ENCODE measurements around the gene ST3GAL4. TPM values are rescaled to one million over a fixed set of nuclear protein-coding genes. Genes with fewer than 3 reads are reported as not detected.
A peak's percentile ranks its signal among the peaks of the same experiment; 100 is the strongest.

Gene ST3GAL4
- total and polyA plus RNA-seq, 7 donors, result 43.1 to 336 (median 69.2) TPM

DNA sequence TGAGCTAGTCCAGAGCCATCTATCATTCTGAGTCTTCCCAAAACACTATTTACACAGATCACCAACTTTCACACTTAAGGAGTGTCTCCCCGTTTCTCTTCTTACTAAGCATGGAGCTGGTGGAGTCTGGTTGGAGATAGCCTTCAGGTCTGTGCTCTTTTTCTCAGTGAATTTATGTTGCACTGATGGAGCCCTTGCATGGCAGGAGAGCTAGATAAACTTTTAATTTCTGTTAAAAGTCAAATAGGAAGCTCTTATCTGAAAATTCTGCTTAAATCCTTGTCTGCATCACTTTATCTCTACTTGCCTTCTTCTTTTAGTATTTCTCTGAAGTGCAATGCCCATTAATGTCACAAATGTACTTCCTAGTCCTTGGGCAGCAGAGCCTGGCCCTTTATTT is 63.4 kb downstream of the ST3GAL4 start:
- Histone ChIP-seq H3K4me1 (peaks cover 0 to 36% (median 35%) of the 10 kb centered on the region in 4 donors), H3K27ac (peak overlapping the region; percentile 1 to 41 (median 22)), H3K27me3 (no peaks in the 10 kb centered on the region), H3K9me3 (no peaks in the 10 kb centered on the region), H3K4me3 (no peak overlapping the region), H3K36me3 (peaks cover 0 to 1% (median 0%) of the 10 kb centered on the region in 4 donors)
- 0 to 42% methylated on average over 1 of the region's 1 CpG for WGBS, 2 donors
- intact Hi-C loops (cut with DNase I), result loop anchor here (5.0 to 10.0 kb wide), 3 partner anchors 107 to 524 kb away; no protein-coding TSS in a partner anchor
- no peak for DNase-seq
- no peak for TF ChIP-seq POLR2A (IDR thresholded peaks at IDR 0.05)
- peak in 2 of 4 donors; percentile 18 to 21 for TF ChIP-seq POLR2AphosphoS5 (IDR thresholded peaks at IDR 0.05)

GRCh38 chr11:126419801-126420697 is 64.6 kb downstream of the ST3GAL4 start:
- Histone ChIP-seq H3K9me3 (no peaks in the 10 kb centered on the region), H3K4me3 (no peak overlapping the region), H3K36me3 (no peaks in the 10 kb centered on the region), H3K4me1 (peaks cover 0 to 25% (median 24%) of the 10 kb centered on the region in 4 donors), H3K27ac (peak overlapping the region; percentile 10 to 46 (median 41)), H3K27me3 (no peaks in the 10 kb centered on the region)
- TF ChIP-seq POLR2AphosphoS5 (IDR thresholded peaks at IDR 0.05) (no peak), CTCF (IDR thresholded peaks at IDR 0.05) (no peak), EP300 (IDR thresholded peaks at IDR 0.05) (no peak), POLR2A (IDR thresholded peaks at IDR 0.05) (no peak)
- intact Hi-C loops (cut with DNase I), result loop anchor here (5.0 to 10.0 kb wide), 3 partner anchors 108 to 525 kb away; no protein-coding TSS in a partner anchor
- WGBS, 2 donors, result 60 to 78% methylated on average over 11 of the region's 11 CpGs
- DNase-seq, result no peak

GRCh38 chr11:126420698-126421256 is 65.3 kb downstream of the ST3GAL4 start:
- Histone ChIP-seq H3K4me1 (peaks cover 0 to 17% (median 16%) of the 10 kb centered on the region in 4 donors), H3K27me3 (no peaks in the 10 kb centered on the region), H3K27ac (peak overlapping the region; percentile 18 to 50 (median 44)), H3K4me3 (no peak overlapping the region), H3K36me3 (no peaks in the 10 kb centered on the region), H3K9me3 (no peaks in the 10 kb centered on the region)
- TF ChIP-seq POLR2AphosphoS5 (IDR thresholded peaks at IDR 0.05) (no peak), CTCF (IDR thresholded peaks at IDR 0.05) (no peak), POLR2A (IDR thresholded peaks at IDR 0.05) (no peak), EP300 (IDR thresholded peaks at IDR 0.05) (no peak)
- intact Hi-C loops (cut with DNase I), result no loop called here
- 44 to 56% methylated on average over 6 of the region's 6 CpGs for WGBS, 2 donors
- no peak for DNase-seq

- Histone ChIP-seq H3K4me3 (no peak overlapping the region), H3K27ac (peak overlapping the region; percentile 18 to 50 (median 40)), H3K36me3 (no peaks in the 10 kb centered on the region), H3K27me3 (no peaks in the 10 kb centered on the region), H3K9me3 (no peaks in the 10 kb centered on the region), H3K4me1 (peaks cover 0 to 13% (median 11%) of the 10 kb centered on the region in 4 donors)
- no peak for DNase-seq
- no peak for TF ChIP-seq POLR2A (IDR thresholded peaks at IDR 0.05)
- no peak for TF ChIP-seq CTCF (IDR thresholded peaks at IDR 0.05)
- TF ChIP-seq POLR2AphosphoS5 (IDR thresholded peaks at IDR 0.05), result peak in 1 of 4 donors; percentile 21
- no peak for TF ChIP-seq EP300 (IDR thresholded peaks at IDR 0.05)
- intact Hi-C loops (cut with DNase I), result no loop called here
- WGBS, 2 donors, result 84 to 87% methylated on average over 13 of the region's 13 CpGs
Measured at GRCh38 chr11:126421271-126421671, 65.8 kb downstream of the ST3GAL4 start.

DNA sequence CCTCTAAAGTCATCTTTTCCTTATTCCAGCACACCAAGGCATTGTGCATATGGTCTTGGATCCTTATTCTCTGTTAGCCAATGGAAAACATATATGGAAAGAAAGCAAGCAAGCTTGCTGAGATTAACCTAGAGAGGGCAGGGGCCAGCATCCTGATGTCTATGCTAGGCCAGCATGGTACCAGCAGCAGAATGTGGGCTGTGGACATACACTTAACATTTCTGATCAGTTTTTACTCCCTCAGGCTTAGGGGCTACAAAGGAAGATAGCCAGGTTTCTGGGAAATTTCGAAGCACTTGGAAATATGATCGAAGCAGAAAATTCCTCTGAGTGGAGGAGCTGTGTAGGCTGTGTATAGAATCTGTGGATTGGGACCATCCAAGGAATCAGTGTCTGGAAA is 67.0 kb downstream of the ST3GAL4 start:
- WGBS, 2 donors, result 95 to 96% methylated on average over 2 of the region's 2 CpGs
- Histone ChIP-seq H3K27ac (peak overlapping the region in 1 of 4 donors; percentile 31), H3K36me3 (no peaks in the 10 kb centered on the region), H3K4me3 (no peak overlapping the region), H3K27me3 (no peaks in the 10 kb centered on the region), H3K9me3 (no peaks in the 10 kb centered on the region), H3K4me1 (peaks cover 0 to 11% (median 11%) of the 10 kb centered on the region in 4 donors)
- no peak for DNase-seq
- TF ChIP-seq CTCF (IDR thresholded peaks at IDR 0.05) (no peak), EP300 (IDR thresholded peaks at IDR 0.05) (no peak), POLR2AphosphoS5 (IDR thresholded peaks at IDR 0.05) (no peak), POLR2A (IDR thresholded peaks at IDR 0.05) (no peak)
- intact Hi-C loops (cut with DNase I), result no loop called here

Measured in sigmoid colon (tissue), 7 donors.